NB4 (cell line): ENCODE data around the gene FANCE.

Experiments used
- DNase-seq: peaks from one replicate; pipeline ENCODE4 v3.0.0; 2010; ENCODE audit warnings: low read depth
- H3K4me3 ChIP-seq: one replicate; pipeline ENCODE4 v1.5.1; 2011; ENCODE audit warnings: mild to moderate bottlenecking, low read depth, low read length, moderate library complexity
- MYC ChIP-seq: IDR thresholded peaks from 2 replicates; pipeline ENCODE4 v1.6.1; 2011; ENCODE audit warnings: low read depth, low read length
- POLR2A ChIP-seq: IDR thresholded peaks from 2 replicates; pipeline ENCODE4 v1.6.1; 2011; ENCODE audit warnings: mild to moderate bottlenecking; ENCODE audit not compliant: insufficient read length; ENCODE audit errors: extremely low read depth
- TF ChIP-seq, protein P1 (sequence below): IDR thresholded peaks from one replicate; pipeline ENCODE4 v1.5.1; 2012; ENCODE audit warnings: low read depth, low read length
- TF ChIP-seq, protein P2 (sequence below): IDR thresholded peaks from 2 replicates; pipeline ENCODE4 v1.6.1; 2011; ENCODE audit warnings: low read depth, low read length

Gene FANCE

DNA sequence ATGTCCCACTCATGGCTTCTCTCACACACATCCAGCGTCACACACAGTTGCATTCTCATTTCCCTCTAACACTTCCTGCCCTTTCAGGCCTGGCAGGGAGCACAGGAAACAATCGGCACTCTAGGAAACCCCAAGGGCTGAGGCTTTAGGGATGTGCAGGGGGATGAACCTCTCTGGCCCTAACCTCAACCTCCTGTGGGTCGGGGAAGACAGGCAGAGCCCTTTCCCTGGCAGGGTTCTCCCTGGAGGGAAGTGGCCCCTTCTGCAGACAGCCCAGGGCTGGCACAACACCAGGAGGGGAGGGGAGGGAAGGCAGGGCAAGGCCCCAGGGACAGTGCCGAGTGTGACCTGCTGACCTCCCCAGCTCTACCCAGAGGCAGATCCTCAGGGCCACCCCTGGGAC, 42.0 kb downstream of the FANCE start:
- peak; percentile 72 for DNase-seq
- no peak overlapping the region for H3K4me3 ChIP-seq
- TF ChIP-seq, protein P1, sequence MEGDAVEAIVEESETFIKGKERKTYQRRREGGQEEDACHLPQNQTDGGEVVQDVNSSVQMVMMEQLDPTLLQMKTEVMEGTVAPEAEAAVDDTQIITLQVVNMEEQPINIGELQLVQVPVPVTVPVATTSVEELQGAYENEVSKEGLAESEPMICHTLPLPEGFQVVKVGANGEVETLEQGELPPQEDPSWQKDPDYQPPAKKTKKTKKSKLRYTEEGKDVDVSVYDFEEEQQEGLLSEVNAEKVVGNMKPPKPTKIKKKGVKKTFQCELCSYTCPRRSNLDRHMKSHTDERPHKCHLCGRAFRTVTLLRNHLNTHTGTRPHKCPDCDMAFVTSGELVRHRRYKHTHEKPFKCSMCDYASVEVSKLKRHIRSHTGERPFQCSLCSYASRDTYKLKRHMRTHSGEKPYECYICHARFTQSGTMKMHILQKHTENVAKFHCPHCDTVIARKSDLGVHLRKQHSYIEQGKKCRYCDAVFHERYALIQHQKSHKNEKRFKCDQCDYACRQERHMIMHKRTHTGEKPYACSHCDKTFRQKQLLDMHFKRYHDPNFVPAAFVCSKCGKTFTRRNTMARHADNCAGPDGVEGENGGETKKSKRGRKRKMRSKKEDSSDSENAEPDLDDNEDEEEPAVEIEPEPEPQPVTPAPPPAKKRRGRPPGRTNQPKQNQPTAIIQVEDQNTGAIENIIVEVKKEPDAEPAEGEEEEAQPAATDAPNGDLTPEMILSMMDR = no peak
- TF ChIP-seq, protein P2, sequence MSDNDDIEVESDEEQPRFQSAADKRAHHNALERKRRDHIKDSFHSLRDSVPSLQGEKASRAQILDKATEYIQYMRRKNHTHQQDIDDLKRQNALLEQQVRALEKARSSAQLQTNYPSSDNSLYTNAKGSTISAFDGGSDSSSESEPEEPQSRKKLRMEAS = no peak
- TF ChIP-seq MYC (no peak), POLR2A (no peak)

DNA sequence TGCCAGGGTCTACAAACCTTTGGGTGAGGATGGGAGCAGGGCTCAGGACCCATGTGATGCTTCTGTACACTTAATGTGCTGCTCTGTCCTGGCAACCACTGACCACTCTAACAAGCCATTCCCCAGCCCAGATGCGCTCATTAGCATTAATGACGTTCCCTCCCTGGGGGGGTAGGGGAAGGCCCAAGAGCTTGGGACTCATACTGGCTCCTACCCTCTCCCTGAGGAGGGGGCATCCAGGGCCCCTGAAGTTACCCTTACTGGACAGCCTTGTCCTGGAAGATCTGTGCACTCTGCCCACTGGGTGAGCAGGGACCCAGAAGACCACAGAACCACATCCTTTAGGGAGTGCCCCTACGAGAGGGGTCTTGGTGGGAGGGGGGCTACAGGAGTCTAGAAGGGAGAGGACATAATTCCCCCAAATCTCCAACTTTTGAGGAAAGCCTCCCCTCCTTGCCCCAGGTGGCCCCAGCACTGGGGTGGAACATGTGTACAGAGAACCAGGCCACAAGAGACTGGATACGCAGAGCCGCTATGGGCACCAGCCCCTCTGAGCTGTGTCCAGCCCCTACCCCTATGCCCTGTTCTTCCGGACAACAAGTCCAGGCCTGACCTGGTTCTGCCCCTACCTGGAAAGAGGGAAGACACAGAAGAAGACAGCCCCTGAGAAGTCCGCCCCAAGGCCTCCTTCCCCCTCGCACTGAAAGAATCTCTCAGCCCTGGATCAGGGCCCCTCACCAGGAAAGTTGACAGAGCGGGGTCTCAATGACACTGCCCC, 43.3 kb downstream of the FANCE start:
- H3K4me3 ChIP-seq = no peak overlapping the region
- no peak for DNase-seq
- TF ChIP-seq, protein P1 = no peak
- TF ChIP-seq, protein P2 = no peak
- TF ChIP-seq MYC (no peak), POLR2A (no peak)

DNA sequence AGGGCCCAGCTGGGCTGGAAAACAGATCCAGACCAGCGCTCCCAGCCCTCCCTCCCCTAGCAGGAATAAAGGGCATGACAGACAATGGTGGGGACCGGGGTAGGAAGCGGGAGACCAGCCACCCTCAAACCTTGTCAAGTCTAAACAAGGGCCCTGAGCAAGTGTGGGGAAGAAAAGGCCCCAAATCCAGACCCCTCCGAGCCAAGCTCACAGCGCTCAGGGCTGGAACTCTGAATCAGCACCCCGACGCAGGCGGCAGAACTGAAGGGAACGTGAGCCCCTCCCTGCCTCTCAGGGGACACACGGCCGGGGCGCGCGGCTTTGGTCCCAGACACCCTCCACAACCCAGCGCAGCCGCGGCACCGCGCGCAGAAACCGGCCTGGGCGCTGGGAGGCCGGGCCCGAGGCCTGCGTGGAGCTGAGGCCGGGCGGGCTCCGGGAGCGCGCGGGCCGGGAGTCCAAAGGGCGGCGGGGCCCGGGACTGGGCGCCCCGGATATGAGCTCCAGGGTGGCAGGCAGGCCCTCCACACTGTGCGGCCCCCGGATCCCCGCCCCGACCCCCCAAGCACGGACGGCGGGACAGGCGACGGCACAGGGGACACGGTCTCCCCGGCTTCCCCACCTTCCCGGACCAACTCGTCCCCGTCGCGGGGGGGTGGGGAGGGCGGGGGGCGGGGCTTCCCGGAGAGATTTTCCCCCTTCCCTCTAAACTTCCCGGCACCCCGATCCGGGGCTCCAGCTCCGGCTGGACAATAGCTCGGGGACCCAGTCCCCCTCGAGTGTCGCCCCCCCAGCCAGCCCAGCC, 44.1 kb downstream of the FANCE start:
- peak; percentile 70 for DNase-seq
- peak overlapping the region; percentile 49 for H3K4me3 ChIP-seq
- TF ChIP-seq, protein P2 = no peak

DNA sequence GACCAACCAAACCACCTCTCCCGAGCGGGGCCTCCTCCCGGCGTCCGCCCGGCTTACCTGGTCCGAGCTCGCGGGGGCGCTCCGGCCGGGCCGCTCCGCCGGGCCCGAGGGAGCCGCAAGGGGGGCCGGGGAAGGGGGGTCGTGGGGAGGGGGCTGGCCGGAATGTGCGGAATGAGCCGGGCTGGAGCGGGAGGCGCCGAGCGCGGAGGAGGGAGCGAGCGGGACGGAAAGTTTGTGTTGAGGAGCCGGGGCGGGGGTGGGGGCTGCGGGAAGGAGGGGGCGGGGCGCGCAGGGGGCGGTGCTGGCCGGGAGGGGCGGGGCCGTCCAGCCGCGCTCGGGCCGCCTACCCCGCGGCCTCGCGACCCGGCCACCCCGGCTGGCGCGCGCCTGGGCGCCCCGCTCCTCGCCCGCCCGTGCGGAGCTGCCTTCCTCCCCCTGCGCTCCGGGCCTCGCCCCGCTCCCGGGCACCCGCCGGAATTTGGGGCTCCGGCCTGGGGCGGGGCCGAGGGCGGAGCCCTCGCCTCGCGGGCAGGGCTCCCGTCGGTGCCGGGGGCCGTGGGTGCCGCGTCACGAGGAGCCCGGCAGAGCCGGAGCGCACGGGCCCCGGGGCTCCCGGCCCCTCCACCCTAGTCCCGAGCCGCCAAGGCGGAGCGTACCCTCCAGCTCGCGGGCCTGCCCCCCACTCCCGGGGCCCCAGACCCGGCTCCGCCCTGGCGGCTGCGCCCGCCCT, 44.9 kb downstream of the FANCE start, which contains the start of gene TEAD3:
TSS of gene TEAD3 (minus strand) at position 239 of the 730 bp plus-strand sequence.
- peak; percentile 49 for TF ChIP-seq POLR2A
- no peak for TF ChIP-seq MYC
- TF ChIP-seq, protein P2 = no peak
- TF ChIP-seq, protein P1 = no peak
- DNase-seq = peak; percentile 79
- peak within 1 kb of the TSS; percentile 50 for H3K4me3 ChIP-seq

DNA sequence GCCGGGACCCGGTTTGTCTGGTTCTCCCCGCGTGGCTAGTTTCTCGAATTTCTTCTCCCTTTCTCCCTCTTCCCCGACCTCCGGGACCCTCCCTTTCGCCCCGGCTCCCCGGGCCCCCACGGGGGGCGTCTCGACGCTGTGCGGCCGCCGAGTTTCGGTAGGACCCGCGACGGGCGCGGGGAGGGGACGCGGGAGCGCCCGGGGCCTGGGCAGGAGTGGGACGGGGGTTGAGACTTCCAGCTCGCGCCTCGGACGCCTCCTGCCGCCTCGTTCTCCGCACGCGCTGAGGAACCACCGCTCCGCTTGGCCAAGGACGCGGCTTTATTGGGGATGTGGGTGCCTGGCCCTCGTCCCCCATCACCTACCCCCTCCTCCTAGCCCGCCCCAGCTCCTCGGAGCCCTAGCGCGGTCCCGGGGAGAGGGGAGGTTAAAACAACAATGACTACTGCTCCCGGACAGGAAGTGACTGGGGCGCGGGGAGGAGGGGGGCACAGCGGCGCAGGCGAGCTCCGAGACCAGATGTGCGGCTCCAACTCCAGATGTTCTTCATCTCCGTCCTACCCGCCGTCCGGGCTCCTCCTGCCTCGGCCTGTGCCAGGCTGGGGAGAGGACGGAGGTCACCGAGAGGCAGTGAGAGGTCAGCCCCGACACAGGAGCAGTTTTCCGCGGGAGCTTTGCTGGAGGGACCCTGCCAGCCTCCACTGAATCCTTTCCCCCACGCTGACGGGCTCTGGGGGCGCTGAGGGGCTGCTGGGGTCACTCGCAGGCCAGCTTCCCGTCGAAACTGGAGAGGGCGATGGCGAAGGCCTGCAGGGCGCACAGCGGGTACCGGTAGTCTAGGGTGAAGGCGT, 45.7 kb downstream of the FANCE start:
- TF ChIP-seq POLR2A (peak; percentile 29), MYC (peak; percentile 19)
- TF ChIP-seq, protein P1 = no peak
- TF ChIP-seq, protein P2 = peak; percentile 55
- DNase-seq = peak; percentile 91
- peak overlapping the region; percentile 50 for H3K4me3 ChIP-seq
